KG1 (cell line): ENCODE results near the gene WFIKKN1.
A peak's percentile ranks its signal among the peaks of the same experiment; 100 is the strongest.

Experiments used
- DNase-seq: peaks from one replicate; lab custom pipeline; 2025; lab: John Stamatoyannopoulos, UW

WFIKKN1 gene

DNA sequence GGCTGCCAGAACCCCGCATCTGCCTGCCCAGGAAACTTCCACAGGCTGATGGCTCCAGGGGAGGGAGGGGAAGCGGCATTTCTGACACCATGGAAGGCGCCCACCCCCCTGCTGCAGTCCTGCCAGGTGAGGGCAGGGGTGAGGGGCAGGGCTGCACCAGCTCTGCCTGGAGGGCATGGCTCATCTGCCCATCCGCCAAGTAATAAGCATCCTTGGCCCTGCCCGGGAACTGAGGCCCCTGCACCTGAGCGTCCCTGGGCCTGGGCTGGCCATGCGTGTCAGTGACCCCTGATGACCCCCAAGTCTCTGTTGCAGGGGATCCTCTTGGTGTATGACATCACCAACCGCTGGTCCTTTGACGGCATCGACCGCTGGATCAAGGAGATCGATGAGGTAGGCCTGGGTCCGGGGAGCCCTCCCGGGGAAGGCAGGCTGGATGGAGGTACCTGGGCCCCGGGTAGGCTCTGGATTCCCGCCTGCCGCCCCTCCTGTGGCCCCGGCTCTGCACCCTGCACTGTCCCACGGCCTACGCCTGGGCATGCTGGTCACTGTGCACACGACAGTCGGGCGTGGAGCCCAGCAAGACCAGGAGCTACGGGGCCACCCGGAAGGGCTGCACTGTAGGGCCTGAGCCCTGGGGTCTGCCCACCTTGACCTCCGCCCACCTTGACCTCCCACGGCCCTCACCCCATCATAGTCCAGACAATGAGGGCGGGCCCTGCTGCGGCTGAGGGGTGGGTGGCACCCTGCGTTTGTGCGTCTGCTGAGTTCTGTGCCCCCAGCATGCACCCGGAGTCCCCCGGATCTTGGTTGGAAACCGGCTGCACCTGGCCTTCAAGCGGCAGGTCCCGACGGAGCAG, 5.4 kb upstream of the WFIKKN1 start:
- DNase-seq, result no peak

DNA sequence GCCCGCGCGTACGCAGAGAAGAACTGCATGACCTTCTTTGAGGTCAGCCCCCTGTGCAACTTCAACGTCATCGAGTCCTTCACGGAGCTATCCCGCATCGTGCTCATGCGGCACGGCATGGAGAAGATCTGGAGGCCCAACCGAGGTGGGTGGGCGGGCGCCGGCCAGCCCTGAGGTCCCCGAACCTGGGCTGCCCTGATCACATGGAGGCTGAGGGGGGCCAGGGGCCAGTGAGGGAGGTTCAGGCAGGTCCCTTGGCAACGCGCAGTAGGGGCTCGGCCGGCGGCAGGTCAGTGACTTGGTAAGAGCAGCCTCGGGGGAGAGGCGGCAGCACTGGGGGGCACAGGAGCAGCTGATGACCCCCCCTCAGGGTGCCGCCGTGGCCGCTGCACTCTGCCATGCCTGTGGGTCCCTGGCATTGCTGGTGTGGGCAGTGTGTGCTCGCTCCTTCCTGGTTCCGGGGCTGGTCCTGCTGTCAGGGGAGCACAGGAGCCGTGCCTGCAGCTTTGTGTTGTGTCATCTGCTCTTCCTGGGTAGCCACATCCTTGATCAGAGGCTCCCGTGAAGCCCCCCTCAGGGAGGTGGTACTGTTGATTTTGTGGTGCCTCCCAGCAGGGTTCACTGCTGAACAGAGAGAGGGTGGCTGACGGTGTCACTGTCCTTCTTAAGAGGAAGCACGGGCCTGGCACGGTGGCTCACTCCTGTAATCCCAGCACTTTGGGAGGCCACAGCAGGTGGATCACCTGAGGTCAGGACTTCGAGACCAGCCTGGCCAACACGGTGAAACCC, 4.6 kb upstream of the WFIKKN1 start:
- no peak for DNase-seq

DNA sequence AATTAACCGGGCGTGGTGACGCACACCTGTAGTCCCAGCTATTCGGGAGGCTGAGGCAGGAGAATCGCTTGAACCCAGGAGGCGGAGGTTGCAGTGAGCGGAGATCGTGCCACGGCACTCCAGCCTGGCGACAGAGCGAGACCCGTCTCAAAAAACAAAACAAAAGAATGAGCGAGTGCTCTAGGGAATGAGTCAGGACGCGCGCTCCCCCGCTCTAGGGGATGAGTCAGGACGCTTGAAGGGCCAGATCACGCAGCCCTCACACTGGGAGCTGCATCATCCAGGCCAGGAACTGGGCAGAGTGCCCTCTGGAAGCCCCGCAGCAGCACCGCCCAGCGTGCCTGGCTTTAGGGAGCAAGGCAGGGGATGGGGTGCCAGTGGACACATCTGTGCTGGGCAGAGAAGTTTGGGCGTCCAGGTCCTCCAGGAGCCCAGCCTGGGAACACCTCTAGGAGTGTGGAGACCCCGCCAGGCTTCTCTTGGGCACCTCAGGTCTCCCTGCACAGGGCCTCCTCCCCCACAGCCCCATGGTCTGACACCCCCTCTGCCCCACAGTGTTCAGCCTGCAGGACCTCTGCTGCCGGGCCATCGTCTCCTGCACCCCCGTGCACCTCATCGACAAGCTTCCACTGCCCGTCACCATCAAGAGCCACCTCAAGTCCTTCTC, 3.9 kb upstream of the WFIKKN1 start:
- no peak for DNase-seq

DNA sequence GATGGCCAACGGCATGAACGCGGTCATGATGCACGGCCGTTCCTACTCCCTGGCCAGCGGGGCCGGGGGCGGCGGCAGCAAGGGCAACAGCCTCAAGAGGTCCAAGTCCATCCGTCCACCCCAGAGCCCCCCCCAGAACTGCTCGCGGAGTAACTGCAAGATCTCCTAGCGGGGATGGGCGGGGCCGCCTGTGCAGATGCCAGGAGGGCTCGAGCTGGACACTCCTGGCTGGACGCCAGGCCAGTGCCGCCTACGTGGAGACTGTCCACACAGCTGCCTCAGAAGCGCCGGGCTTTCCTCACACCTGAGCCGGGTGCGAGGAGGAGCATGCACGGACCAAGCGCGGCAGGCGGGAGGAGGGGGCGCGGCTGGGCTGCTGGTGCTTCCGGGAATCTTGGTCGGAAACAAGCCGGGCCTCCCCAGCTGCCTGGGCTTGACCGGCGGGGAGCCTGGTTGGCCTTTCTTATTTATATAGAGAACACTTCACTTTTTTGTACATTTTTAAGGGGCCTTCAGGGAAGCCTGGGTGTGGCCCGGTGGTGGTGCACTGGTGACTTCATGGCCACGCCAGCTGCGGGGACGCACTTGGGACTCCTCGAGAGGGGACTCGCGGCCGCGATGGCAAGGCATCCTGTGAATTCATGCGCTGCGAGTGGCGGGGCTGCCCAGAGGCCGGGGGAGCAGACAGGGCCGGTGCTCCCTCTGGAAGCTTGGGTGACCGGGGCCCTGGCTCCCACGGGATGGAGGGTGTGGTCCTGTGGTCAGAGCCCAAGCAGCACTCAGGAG, 3.1 kb upstream of the WFIKKN1 start:
- DNase-seq, result no peak

DNA sequence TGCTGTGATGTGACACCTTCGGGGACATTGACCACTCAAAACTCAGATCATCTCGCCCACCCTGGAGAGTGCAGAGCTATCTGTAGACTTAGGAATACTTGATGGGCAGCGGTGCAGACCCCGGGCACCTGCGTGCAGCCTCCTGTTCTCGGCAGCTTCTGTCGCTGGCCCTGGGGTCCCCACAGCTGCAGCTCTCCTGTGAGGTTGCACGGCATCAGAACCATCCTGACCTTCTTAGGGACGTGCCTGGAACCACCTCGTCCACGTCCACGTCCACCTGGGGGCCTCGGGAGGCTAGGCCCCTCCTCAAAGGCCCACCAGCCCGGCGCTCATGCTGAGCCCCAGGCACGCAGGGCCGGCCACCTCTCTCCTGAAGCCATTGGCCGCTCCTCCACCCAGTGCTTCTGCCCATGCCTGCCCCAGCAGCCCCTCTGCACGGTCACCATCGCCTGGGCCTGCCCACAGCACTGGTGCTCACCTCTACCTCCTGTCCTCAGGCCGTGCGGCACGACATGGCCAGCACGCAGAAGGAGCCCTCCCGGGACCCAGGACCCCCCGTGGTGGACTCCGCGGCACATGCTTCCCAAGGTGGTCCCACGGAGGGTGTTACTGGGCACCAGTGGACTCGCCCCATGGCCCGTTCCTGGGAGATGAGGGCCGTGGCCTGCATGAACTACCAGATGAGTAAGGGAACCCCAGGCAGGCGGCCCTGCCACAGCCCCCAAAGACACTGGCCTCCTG, 2.3 kb upstream of the WFIKKN1 start:
- DNase-seq, result no peak

DNA sequence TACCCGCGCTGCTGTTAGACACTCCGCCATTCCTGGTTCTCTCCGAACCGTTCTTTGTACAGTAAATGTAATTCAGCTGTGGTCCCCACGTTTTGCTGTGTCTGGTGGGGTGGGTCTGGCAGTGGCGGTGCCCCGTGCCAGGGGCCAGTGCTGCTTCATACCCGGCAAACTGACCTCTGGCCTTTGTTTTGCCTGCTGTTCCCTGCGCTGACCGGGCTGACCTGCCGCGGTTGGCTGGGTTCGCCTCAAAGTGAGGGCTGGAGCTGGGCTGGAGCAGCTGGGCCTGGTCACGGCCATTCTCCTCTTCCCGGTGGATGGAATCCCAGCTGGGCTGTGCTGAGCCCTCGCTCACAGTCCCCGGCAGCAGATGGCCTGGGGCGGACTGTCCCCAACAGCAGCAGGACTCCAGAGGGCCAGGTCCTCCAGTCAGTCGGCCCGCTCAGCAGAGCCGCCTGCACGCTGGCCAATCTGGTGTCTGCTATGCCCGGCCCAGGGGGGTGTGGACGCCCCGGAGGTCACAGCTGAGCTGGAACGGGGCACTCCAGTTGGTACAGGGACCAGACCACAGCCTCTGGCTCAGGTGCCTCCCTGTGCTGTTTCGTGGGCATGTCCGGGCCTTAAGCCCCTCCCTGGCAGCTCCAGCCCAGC, 1.5 kb upstream of the WFIKKN1 start:
- no peak for DNase-seq

DNA sequence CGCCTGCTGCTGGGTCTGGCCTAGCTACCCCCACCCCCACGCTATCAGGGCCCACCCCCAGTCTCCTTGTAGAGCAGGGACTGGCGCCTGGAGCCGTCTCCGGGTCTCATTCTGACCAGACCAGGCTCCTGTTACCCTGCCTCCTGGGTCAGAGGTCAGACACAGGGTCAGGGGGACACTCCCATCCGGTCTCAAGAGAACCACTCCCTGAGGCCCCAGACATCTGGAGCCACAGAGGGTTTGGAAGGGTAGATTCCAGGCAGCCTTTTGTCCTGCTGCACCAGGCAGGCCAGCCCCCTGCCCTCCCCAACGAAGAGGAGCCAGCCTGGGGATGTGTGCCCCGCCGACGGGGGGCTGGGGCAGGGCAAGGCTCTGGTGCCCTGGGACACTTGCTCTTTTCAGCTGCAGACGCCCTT, 944 bp upstream of the WFIKKN1 start:
- DNase-seq, result no peak

DNA sequence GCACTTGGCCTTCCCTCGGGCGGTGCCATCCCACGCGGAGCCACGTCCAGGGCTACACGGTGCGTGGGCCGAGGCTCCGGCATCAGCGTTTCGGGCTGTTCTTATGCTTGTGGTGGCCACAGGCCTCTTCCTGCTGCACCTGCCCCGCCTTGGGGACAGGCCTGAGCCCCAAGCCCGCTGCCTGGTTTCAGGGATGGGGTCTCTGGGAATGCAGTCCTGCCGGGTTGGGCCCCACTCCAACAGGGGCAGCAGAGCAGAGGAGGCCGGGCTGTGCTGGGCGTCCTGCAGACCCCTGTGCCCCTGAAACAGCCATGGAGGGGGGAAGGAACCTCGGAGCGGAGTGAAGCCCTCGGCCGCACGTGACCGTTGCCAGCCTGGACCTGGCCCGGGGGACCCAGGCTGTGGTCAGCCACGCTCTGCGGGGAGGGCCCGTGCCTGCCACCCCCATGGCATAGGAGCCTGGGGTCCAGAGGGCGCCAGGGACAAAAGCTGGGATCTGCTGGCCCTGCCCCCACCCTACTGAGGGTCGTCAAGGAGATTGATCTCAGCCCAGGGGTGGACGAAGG, 453 bp upstream of the WFIKKN1 start:
- DNase-seq, result no peak

DNA sequence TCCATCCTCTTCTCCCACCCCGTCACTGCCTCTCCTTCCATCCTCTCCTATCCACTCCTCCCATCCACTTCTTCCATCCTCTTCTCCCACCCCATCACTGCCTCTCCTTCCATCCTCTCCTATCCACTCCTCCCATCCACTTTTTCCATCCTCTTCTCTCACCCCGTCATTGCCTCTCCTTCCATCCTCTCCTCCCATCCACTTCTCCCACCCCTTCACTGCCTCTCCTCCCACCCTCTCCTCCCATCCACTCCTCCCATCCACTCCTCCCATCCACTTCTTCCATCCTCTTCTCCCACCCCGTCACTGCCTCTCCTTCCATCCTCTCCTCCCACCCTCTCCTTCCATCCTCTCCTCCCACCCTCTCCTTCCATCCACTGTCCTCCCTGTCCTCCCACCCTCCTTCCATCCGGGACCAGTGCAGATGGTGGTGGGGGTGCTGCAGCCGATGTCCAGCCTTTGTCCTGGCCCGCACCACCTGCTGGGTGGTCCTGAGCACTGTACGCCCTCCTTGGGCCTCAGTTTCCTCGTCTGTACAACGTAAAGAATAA, 1.1 kb downstream of the WFIKKN1 start:
- no peak for DNase-seq

DNA sequence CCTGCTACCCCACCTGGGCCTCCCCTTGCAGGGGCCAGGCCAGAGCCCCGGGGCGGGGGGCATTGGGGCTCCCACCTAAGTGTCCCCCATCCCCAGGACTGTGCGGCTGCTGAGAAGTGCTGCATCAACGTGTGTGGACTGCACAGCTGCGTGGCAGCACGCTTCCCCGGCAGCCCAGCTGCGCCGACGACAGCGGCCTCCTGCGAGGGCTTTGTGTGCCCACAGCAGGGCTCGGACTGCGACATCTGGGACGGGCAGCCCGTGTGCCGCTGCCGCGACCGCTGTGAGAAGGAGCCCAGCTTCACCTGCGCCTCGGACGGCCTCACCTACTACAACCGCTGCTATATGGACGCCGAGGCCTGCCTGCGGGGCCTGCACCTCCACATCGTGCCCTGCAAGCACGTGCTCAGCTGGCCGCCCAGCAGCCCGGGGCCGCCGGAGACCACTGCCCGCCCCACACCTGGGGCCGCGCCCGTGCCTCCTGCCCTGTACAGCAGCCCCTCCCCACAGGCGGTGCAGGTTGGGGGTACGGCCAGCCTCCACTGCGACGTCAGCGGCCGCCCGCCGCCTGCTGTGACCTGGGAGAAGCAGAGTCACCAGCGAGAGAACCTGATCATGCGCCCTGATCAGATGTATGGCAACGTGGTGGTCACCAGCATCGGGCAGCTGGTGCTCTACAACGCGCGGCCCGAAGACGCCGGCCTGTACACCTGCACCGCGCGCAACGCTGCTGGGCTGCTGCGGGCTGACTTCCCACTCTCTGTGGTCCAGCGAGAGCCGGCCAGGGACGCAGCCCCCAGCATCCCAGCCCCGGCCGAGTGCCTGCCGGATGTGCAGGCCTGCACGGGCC, 1.9 kb downstream of the WFIKKN1 start:
- no peak for DNase-seq

DNA sequence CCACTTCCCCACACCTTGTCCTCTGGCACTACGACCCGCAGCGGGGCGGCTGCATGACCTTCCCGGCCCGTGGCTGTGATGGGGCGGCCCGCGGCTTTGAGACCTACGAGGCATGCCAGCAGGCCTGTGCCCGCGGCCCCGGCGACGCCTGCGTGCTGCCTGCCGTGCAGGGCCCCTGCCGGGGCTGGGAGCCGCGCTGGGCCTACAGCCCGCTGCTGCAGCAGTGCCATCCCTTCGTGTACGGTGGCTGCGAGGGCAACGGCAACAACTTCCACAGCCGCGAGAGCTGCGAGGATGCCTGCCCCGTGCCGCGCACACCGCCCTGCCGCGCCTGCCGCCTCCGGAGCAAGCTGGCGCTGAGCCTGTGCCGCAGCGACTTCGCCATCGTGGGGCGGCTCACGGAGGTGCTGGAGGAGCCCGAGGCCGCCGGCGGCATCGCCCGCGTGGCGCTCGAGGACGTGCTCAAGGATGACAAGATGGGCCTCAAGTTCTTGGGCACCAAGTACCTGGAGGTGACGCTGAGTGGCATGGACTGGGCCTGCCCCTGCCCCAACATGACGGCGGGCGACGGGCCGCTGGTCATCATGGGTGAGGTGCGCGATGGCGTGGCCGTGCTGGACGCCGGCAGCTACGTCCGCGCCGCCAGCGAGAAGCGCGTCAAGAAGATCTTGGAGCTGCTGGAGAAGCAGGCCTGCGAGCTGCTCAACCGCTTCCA, 2.7 kb downstream of the WFIKKN1 start:
- DNase-seq, result no peak

DNA sequence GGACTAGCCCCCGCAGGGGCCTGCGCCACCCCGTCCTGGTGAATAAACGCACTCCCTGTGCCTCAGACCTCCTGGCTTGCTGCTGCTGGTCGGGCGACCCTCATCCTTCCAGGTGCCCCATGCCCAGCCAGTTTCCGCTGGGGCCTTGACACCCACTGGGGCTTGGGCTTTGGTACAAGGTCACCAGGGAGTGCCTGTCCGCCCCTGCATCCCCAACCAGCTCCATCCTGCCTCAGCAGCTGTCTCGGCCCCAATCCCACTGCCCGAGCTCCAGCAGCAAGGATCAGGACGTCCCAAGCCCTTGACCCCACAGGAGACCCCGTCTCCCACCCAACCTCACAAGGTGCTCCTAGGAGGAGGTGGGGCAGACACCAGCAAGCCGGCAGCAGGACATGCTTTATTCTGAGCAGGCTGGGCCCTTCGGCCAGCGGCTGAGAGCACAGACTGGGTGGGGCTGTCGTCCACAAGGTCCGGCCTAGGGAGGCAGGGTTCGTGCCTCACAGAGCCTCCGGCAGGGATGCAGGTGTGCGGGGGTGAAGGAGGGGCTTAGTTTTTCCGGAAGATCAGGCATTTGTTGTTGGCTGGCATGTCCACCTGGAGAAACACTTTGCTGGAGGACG, 3.4 kb downstream of the WFIKKN1 start:
- no peak for DNase-seq

DNA sequence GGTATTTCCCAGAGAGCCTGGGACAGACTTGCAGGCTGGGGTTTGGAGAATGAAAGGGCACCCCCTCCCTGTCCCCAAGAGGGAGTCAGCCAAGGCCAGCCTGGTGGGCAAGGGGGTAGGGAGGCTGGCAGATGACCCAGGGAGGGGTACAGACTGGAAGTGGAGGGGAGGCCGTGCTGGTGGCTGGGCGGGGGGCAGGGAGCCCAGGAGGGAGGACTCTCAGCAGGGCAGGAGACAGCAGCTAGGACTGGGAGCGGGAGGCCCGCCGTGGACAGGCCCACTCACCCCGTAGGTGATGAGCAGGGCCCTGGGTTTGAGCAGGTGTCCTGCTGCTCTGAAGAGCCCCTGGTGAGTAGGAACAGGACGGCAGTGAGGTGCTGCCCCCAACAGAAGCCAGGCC, 4.2 kb downstream of the WFIKKN1 start:
- no peak for DNase-seq

DNA sequence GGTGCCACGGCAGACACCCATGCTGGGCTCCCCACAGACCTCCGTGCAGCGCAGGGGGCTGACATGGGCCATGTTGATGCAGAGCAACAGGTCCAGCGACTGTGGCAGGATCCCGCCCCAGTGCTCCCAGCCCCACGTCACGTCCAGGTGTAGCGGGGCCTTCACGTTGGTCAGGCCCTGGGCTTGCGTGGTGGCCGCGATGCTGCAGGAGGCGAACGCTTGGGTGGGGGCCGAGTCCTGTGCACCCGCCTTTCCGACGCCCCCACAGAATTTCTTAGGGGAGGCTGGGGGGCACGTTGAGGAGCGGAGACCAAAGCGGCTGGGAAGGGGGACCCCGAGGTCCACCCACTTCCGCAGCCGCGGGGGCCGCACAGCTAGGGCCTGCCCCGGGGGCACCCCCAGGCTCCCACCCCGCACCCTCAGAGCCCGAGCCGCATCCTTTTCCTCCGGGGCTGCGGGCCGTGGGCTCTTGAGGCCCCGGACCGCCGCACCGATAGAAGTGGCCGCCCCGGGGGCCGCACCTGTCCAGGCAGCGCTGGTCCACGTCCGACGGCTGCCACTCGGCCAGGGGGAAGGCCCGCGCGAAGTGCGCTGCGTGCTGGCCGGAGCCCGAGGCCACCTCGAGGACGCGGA, 4.9 kb downstream of the WFIKKN1 start:
- no peak for DNase-seq

DNA sequence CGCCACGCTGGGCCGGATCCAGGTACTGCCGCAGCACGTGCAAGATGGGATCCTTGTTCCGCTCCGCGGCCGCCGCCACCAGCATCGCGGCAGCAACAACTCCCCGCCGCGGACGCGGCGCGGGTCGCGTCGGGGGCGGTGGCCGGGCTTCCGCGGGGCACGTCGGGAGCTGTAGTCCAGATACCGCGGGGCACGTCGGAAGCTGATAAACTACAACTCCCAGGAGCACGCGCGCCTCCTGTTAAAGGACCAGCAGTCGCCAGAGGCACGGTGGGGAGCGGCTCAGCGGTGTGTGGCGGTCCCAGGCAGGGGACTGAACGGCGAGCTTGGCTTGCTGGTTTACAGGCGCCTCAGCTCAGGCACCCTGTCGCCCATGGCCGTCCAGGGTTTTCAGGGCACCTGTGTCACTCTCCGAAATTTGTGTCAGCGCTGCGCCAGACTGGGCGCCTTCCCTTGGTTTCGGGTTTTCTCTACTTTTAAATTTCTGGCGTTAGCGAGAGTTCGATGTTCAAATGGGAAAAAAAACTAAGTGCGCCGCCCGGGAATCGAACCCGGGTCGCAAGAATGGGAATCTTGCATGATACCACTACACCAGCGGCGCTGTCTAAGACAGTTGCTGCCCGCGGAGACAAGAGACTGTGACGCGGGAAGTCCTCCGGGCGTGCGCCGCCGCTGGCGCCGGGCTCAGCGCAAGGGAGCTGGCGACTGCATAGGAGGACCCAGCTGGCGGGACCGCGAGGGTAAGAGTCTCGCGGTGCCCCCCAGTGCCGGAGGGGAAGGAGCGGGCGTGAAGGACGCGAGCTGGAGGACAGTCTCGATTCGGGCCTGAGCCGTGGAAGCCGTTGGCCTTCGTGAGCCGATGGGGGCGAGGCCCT, 5.7 kb downstream of the WFIKKN1 start, which contains the start of gene METTL26:
TSS of gene METTL26 (minus strand) at position 100 of the 875 bp plus-strand sequence. CDS start at position 85, 15 bp downstream.
- peak; percentile 80 for DNase-seq
